Middle frontal gyrus (tissue), 1 donor: ENCODE measurements around the gene FHIT.

Source experiments
- DNase-seq: peaks from one replicate; pipeline ENCODE4 v3.0.0-alpha.2; 2015; ENCODE audit warnings: low spot score; ENCODE audit errors: extremely low spot score

Gene FHIT

GRCh38 chr3:60136601-60137000 is 1114.7 kb downstream of the FHIT start:
- DNase-seq: no peak

- DNase-seq: no peak
Observed at GRCh38 chr3:60135474-60135873, 1115.8 kb downstream of the FHIT start.

GRCh38 chr3:60133269-60134162 is 1117.7 kb downstream of the FHIT start:
- DNase-seq: no peak

- no peak for DNase-seq
Observed at GRCh38 chr3:60131618-60132017, 1119.6 kb downstream of the FHIT start.

- no peak for DNase-seq
Observed at GRCh38 chr3:60126511-60127304, 1124.5 kb downstream of the FHIT start.

- no peak for DNase-seq
Observed at GRCh38 chr3:60125686-60126085, 1125.6 kb downstream of the FHIT start.

- no peak for DNase-seq
Observed at GRCh38 chr3:60120245-60120644, 1131.0 kb downstream of the FHIT start.

- no peak for DNase-seq
Observed at GRCh38 chr3:60114191-60114590, 1137.1 kb downstream of the FHIT start.

- no peak for DNase-seq
Observed at GRCh38 chr3:60107275-60107674, 1144.0 kb downstream of the FHIT start.

- DNase-seq: no peak
Observed at GRCh38 chr3:60102154-60102553, 1149.1 kb downstream of the FHIT start.

- DNase-seq: no peak
Observed at GRCh38 chr3:60101621-60102020, 1149.6 kb downstream of the FHIT start.

- no peak for DNase-seq
Observed at GRCh38 chr3:60096403-60096802, 1154.8 kb downstream of the FHIT start.

GRCh38 chr3:60095930-60096329 is 1155.3 kb downstream of the FHIT start:
- no peak for DNase-seq

- no peak for DNase-seq
Observed at GRCh38 chr3:60095516-60095915, 1155.7 kb downstream of the FHIT start.

GRCh38 chr3:60094392-60094947 is 1156.8 kb downstream of the FHIT start:
- DNase-seq: no peak

GRCh38 chr3:60090548-60090947 is 1160.7 kb downstream of the FHIT start:
- DNase-seq: no peak

GRCh38 chr3:60086811-60087210 is 1164.4 kb downstream of the FHIT start:
- DNase-seq: no peak

- DNase-seq: no peak
Observed at GRCh38 chr3:60085649-60086048, 1165.6 kb downstream of the FHIT start.

GRCh38 chr3:60081381-60082095 is 1169.7 kb downstream of the FHIT start:
- DNase-seq: no peak

GRCh38 chr3:60080648-60081047 is 1170.6 kb downstream of the FHIT start:
- DNase-seq: no peak

GRCh38 chr3:60079076-60079475 is 1172.2 kb downstream of the FHIT start:
- DNase-seq: no peak
